Measurements from ENCODE around the gene MADCAM1.

The MADCAM1 gene

GRCh38 chr19:541699-542098 lies 45.4 kb downstream of the MADCAM1 start:
- no peak for DNase-seq
- Histone ChIP-seq H3K36me3 (ENCODE audit: control insufficient read depth, insufficient read depth, low read length) (peaks cover 5% of the 10 kb centered on the region), H2BK15ac (replicated peaks; ENCODE audit: low read depth) (no peak overlapping the region), H4K5ac (ENCODE audit: low read length) (no peak overlapping the region), H3K4me1 (ENCODE audit: control insufficient read depth, low read depth, low read length) (no peaks in the 10 kb centered on the region), H3K79me2 (ENCODE audit: control insufficient read depth, insufficient read depth, low read length) (no peaks in the 10 kb centered on the region), H3K18ac (ENCODE audit: low read length) (no peak overlapping the region), H3K23ac (ENCODE audit: low read length) (no peak overlapping the region), H2BK120ac (ENCODE audit: low read depth, low read length) (no peak overlapping the region), H2BK5ac (ENCODE audit: low read length) (no peak overlapping the region), H4K8ac (ENCODE audit: low read depth, low read length) (no peak overlapping the region), H3K56ac (ENCODE audit: low read length) (no peak overlapping the region), H3K4me2 (ENCODE audit: low read length) (no peak overlapping the region), H3K27me3 (ENCODE audit: insufficient read depth, low read length, poor library complexity) (no peaks in the 10 kb centered on the region), H3K79me1 (ENCODE audit: low read length) (peaks cover 2% of the 10 kb centered on the region), H3K27ac (ENCODE audit: low read depth, low read length) (no peak overlapping the region), H2AK5ac (ENCODE audit: low read length) (no peak overlapping the region), H3K4ac (ENCODE audit: low read depth, low read length) (no peak overlapping the region), H3K4me3 (ENCODE audit: low read length) (no peak overlapping the region), H3K9ac (ENCODE audit: low read length) (no peak overlapping the region)
- no CpG with 5 or more reads among the region's 26 CpGs for WGBS (ENCODE audit: extremely low coverage, insufficient coverage, low lambda C conversion rate)

- Histone ChIP-seq H3K18ac (ENCODE audit: low read length) (no peak overlapping the region), H3K56ac (ENCODE audit: low read length) (no peak overlapping the region), H3K36me3 (ENCODE audit: control insufficient read depth, insufficient read depth, low read length) (peaks cover 5% of the 10 kb centered on the region), H3K4me3 (ENCODE audit: low read length) (no peak overlapping the region), H3K79me1 (ENCODE audit: low read length) (peaks cover 2% of the 10 kb centered on the region), H2AK5ac (ENCODE audit: low read length) (no peak overlapping the region), H4K8ac (ENCODE audit: low read depth, low read length) (no peak overlapping the region), H2BK15ac (replicated peaks; ENCODE audit: low read depth) (no peak overlapping the region), H3K27ac (ENCODE audit: low read depth, low read length) (no peak overlapping the region), H3K23ac (ENCODE audit: low read length) (no peak overlapping the region), H2BK5ac (ENCODE audit: low read length) (no peak overlapping the region), H3K4me1 (ENCODE audit: control insufficient read depth, low read depth, low read length) (no peaks in the 10 kb centered on the region), H3K27me3 (ENCODE audit: insufficient read depth, low read length, poor library complexity) (no peaks in the 10 kb centered on the region), H3K4me2 (ENCODE audit: low read length) (no peak overlapping the region), H2BK120ac (ENCODE audit: low read depth, low read length) (no peak overlapping the region), H4K5ac (ENCODE audit: low read length) (no peak overlapping the region), H3K9ac (ENCODE audit: low read length) (no peak overlapping the region), H3K79me2 (ENCODE audit: control insufficient read depth, insufficient read depth, low read length) (no peaks in the 10 kb centered on the region), H3K4ac (ENCODE audit: low read depth, low read length) (no peak overlapping the region)
- no peak for DNase-seq
- WGBS (ENCODE audit: extremely low coverage, insufficient coverage, low lambda C conversion rate): no CpG with 5 or more reads among the region's 34 CpGs
Measured at GRCh38 chr19:542173-542866, 46.0 kb downstream of the MADCAM1 start.

- peaks cover 4% of the 10 kb centered on the region for H3K36me3 ChIP-seq (ENCODE audit: control insufficient read depth, insufficient read depth, low read length)
- H3K56ac ChIP-seq (ENCODE audit: low read length): no peak within 1 kb of the TSS
- no peak within 1 kb of the TSS for H2BK120ac ChIP-seq (ENCODE audit: low read depth, low read length)
- no peak within 1 kb of the TSS for H2BK15ac ChIP-seq (replicated peaks; ENCODE audit: low read depth)
- H3K23ac ChIP-seq (ENCODE audit: low read length): no peak within 1 kb of the TSS
- H2BK5ac ChIP-seq (ENCODE audit: low read length): no peak within 1 kb of the TSS
- H2AK5ac ChIP-seq (ENCODE audit: low read length): no peak within 1 kb of the TSS
- no peak within 1 kb of the TSS for H4K8ac ChIP-seq (ENCODE audit: low read depth, low read length)
- H3K4ac ChIP-seq (ENCODE audit: low read depth, low read length): no peak within 1 kb of the TSS
- H3K4me2 ChIP-seq (ENCODE audit: low read length): no peak within 1 kb of the TSS
- H3K79me2 ChIP-seq (ENCODE audit: control insufficient read depth, insufficient read depth, low read length): no peaks in the 10 kb centered on the region
- DNase-seq: no peak
- H3K9ac ChIP-seq (ENCODE audit: low read length): no peak within 1 kb of the TSS
- no peaks in the 10 kb centered on the region for H3K79me1 ChIP-seq (ENCODE audit: low read length)
- H4K5ac ChIP-seq (ENCODE audit: low read length): no peak within 1 kb of the TSS
- WGBS (ENCODE audit: extremely low coverage, insufficient coverage, low lambda C conversion rate): no CpG with 5 or more reads among the region's 31 CpGs
- H3K27me3 ChIP-seq (ENCODE audit: insufficient read depth, low read length, poor library complexity): no peaks in the 10 kb centered on the region
- no peak within 1 kb of the TSS for H3K4me3 ChIP-seq (ENCODE audit: low read length)
- no peak within 1 kb of the TSS for H3K27ac ChIP-seq (ENCODE audit: low read depth, low read length)
- H3K4me1 ChIP-seq (ENCODE audit: control insufficient read depth, low read depth, low read length): no peaks in the 10 kb centered on the region
- no peak within 1 kb of the TSS for H3K18ac ChIP-seq (ENCODE audit: low read length)
Measured at GRCh38 chr19:543910-544608, 47.8 kb downstream of the MADCAM1 start, which contains the start of gene GZMM. Gene GZMM (plus strand): TSS chr19:544053. CDS start chr19:544072, 19 bp downstream.

- no CpG with 5 or more reads among the region's 15 CpGs for WGBS (ENCODE audit: extremely low coverage, insufficient coverage, low lambda C conversion rate)
- H3K9ac ChIP-seq (ENCODE audit: low read length): no peak overlapping the region
- no peak overlapping the region for H3K4me2 ChIP-seq (ENCODE audit: low read length)
Measured at GRCh38 chr19:547117-547516, 50.8 kb downstream of the MADCAM1 start.

GRCh38 chr19:547836-548720 lies 51.8 kb downstream of the MADCAM1 start:
- H3K4me3 ChIP-seq (ENCODE audit: low read length): no peak overlapping the region
- H3K9ac ChIP-seq (ENCODE audit: low read length): no peak overlapping the region
- no peak overlapping the region for H3K18ac ChIP-seq (ENCODE audit: low read length)
- no peak overlapping the region for H2BK5ac ChIP-seq (ENCODE audit: low read length)
- H2AK5ac ChIP-seq (ENCODE audit: low read length): no peak overlapping the region
- no peaks in the 10 kb centered on the region for H3K27me3 ChIP-seq (ENCODE audit: insufficient read depth, low read length, poor library complexity)
- WGBS (ENCODE audit: extremely low coverage, insufficient coverage, low lambda C conversion rate): no CpG with 5 or more reads among the region's 26 CpGs
- no peak overlapping the region for H2BK15ac ChIP-seq (replicated peaks; ENCODE audit: low read depth)
- H3K4ac ChIP-seq (ENCODE audit: low read depth, low read length): no peak overlapping the region
- no peak for DNase-seq
- no peak overlapping the region for H3K4me2 ChIP-seq (ENCODE audit: low read length)
- H3K79me2 ChIP-seq (ENCODE audit: control insufficient read depth, insufficient read depth, low read length): no peaks in the 10 kb centered on the region
- no peak overlapping the region for H3K27ac ChIP-seq (ENCODE audit: low read depth, low read length)
- H3K23ac ChIP-seq (ENCODE audit: low read length): no peak overlapping the region
- no peak overlapping the region for H3K56ac ChIP-seq (ENCODE audit: low read length)
- H3K79me1 ChIP-seq (ENCODE audit: low read length): no peaks in the 10 kb centered on the region
- H4K8ac ChIP-seq (ENCODE audit: low read depth, low read length): no peak overlapping the region
- no peaks in the 10 kb centered on the region for H3K36me3 ChIP-seq (ENCODE audit: control insufficient read depth, insufficient read depth, low read length)
- H4K5ac ChIP-seq (ENCODE audit: low read length): no peak overlapping the region
- no peak overlapping the region for H2BK120ac ChIP-seq (ENCODE audit: low read depth, low read length)
- no peaks in the 10 kb centered on the region for H3K4me1 ChIP-seq (ENCODE audit: control insufficient read depth, low read depth, low read length)

More at GRCh38 chr19:547117-547516, 50.8 kb downstream of the MADCAM1 start:
- Histone ChIP-seq H3K18ac (ENCODE audit: low read length) (no peak overlapping the region), H2BK120ac (ENCODE audit: low read depth, low read length) (no peak overlapping the region), H3K23ac (ENCODE audit: low read length) (no peak overlapping the region), H3K27me3 (ENCODE audit: insufficient read depth, low read length, poor library complexity) (no peaks in the 10 kb centered on the region), H3K27ac (ENCODE audit: low read depth, low read length) (no peak overlapping the region), H3K4me3 (ENCODE audit: low read length) (no peak overlapping the region), H3K79me2 (ENCODE audit: control insufficient read depth, insufficient read depth, low read length) (no peaks in the 10 kb centered on the region), H4K8ac (ENCODE audit: low read depth, low read length) (no peak overlapping the region), H2BK15ac (replicated peaks; ENCODE audit: low read depth) (no peak overlapping the region), H3K4ac (ENCODE audit: low read depth, low read length) (no peak overlapping the region), H3K36me3 (ENCODE audit: control insufficient read depth, insufficient read depth, low read length) (no peaks in the 10 kb centered on the region), H3K4me1 (ENCODE audit: control insufficient read depth, low read depth, low read length) (no peaks in the 10 kb centered on the region), H2AK5ac (ENCODE audit: low read length) (no peak overlapping the region), H2BK5ac (ENCODE audit: low read length) (no peak overlapping the region), H4K5ac (ENCODE audit: low read length) (no peak overlapping the region), H3K79me1 (ENCODE audit: low read length) (no peaks in the 10 kb centered on the region), H3K56ac (ENCODE audit: low read length) (no peak overlapping the region)
- no peak for DNase-seq

Data from mesendoderm (in vitro differentiated cells).